IPS DF 4.7 (cell line): Measurements from ENCODE around the gene COL4A2.

Source experiments
- DNase-seq: peaks from one replicate; pipeline ENCODE4 v3.0.0-alpha.2; 2013; ENCODE audit warnings: low spot score; ENCODE audit errors: extremely low read depth

The COL4A2 gene

DNA sequence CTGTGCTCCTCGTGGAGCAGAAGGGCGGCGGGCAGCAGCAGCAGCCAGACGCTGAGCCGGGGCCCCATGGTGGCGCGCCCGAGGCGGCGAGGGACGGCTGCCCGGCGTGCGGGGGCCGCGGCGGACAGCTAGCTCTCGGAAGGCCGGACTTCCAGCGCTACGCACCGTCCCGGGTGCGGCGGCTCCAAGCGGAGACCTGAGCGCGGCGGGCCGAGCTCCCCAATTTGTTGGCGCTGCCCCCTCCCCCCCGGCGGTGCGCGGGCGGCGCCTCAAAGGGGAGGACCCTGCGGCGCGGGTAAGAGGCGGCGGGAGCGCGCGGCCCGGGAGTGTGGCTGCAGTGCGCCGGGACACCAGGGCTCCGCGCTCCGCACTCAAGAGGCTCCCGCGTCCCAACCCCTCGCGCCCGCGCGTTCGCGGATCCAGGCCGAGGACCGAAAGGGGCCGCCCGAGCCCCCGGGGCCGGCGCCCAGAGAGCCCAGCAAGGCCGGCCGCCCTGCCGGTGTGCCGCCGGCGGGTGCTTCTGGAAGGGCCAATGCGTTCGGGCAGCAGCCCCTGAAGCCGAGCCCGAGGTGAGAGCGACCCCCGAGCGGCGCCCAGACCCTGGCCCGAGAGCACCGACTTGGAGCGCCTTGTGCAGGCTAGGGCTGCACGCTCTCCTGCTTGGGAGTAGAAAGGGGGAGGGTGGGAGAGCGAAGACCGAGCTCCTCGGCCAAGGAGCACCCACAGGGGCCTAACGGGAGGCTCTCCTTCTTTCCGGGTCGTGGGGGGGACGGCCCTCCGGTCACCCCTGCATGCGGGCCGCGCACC is at the start of gene COL4A2, which contains the start of gene COL4A1:
TSS of gene COL4A2 (plus strand) at position 325 of the 807 bp plus-strand sequence. CDS start 620 bp downstream, outside the sequence.
TSS of gene COL4A1 (minus strand) at position 198 of the 807 bp plus-strand sequence. CDS start at position 68, 130 bp downstream.
- DNase-seq = no peak

- no peak for DNase-seq
These were observed 49.7 kb upstream of the COL4A2 start for GRCh38 chr13:110257408-110257807.

- DNase-seq = no peak
These were observed 48.0 kb upstream of the COL4A2 start for GRCh38 chr13:110258876-110259631.

DNA sequence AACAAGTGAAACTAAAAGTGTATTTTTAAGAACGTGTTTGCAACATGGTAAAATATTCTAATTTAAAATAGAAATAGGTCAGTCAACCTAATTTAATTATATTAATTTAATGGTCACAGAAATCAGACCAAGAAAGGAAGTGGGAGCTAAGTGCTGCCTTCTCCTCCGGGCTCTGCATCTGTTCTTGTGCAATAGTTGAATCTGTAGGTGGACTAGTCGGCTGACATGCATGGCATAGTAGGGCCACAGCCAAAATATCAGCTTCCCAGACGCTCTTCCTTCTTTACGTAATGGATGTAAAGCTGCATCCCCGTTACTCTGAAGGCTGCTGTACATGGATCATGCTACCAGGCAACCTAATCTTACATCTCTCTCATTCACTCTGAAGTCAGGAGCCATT is 47.4 kb upstream of the COL4A2 start:
- no peak for DNase-seq

DNA sequence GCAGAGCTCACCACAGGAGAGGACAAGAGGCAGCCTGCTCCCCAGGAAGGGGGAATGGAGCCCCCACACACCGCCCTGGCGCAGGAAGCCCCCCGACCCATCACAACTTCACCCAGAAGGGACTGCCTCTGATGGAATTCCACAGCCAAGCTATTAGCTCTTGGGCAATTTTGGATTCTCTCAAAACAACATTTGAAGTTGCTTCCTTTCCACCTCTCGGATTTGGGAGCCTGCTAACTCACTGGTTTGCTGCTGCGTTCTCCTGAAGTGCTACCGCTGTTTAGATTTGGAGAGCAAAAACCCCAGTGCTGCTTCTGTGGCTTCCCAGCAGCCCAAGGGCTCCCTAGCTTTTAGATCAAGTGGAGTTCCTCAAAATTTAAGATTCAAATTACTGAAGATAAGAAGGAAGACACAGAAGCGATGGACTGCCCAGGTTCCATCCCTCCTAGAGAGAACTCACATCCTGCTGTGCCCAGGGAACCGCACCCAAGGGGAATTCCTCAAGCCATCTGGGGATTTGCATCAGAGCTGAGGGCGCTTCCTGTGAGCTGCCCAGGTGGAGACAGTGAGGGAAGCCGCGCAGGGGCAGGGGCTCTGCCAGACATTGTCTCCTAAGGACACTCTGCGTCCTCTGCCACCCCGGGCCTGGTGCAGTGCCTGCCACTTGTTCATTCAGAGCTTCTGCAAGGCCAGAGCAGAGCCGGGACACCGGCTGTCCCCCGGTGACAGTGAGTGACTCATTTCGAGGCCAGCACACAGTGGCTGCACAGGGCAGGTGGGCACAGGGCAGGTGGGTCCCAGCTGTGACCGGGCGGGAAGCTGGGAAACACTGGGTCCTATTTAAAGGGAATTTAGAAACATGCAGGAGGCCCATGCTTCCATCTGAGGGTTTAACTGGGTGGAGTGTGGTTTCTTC is 45.7 kb upstream of the COL4A2 start:
- no peak for DNase-seq

GRCh38 chr13:110262082-110262436 is 45.0 kb upstream of the COL4A2 start:
- no peak for DNase-seq

DNA sequence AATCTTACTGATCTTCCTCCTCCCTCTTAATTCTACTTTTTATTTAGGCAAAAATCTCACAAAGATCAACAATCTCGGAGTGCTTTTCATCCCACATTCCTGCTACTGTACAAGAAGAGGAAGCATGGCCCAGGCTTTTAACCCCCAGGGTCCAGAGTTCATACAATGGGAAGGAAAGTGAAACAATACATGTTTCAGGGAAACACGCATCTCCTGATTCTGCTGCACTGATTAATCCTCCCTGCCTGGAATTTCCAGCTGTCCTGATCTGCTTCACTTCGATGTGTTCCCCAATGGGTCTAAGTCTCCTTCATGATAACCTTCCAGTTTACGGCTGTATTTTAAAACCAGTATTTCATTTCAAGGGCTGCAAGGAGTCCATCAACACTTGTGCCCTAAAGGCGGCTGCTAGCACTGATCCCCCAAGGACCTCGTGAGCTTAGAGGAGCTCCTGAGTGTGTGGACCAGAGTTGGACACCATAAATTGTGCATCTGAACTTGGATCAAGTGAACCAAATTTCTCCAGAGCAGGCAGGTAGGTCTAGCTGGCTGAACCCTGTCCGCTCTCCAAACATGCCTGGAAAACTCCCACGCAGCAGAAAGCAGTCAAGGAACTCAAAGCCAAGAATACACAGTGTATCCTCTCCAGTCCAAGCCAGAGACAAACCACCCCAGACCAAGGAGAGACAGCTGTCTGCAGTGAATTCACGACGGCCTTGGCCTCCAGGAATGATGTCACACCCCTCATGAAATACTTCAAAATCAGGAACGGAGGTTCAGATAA is 44.4 kb upstream of the COL4A2 start:
- no peak for DNase-seq

DNA sequence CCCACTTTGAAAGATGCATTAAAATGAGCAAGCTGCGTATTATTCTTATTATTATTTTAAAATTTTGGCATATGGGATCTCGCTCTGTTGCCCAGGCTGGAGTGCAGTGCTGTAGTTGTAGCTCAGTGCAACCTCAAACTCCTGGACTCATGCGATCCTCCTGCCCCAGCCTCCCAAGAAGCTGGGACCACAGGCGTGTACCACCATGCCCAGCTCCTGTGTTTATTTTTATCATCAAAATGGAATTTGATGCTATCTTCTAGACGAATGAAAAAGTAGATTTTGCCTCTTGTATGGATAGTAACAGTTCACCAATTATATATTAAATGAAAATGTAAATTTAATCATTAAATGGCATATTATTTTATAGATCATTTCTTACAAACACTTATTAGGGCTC is 43.7 kb upstream of the COL4A2 start:
- DNase-seq = no peak

DNA sequence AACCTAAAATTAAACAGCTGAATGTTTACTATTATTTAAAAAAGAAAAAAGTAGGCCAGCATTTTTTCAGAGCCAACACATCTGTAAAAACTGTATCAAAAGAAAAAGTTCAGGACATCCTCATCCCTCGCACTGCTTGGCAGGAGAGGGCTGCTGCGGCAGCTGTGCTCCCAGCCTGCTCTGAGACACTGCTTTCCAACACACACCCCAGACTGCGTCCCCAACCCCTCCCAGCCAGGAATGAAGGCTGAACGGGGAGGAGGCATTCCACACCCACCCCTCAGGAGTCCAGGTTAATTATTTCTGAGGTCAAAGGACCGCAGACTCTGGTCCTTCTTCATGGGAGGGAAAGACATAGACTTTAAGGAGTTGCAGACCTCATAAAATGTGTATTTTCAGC is 43.2 kb upstream of the COL4A2 start:
- no peak for DNase-seq

DNA sequence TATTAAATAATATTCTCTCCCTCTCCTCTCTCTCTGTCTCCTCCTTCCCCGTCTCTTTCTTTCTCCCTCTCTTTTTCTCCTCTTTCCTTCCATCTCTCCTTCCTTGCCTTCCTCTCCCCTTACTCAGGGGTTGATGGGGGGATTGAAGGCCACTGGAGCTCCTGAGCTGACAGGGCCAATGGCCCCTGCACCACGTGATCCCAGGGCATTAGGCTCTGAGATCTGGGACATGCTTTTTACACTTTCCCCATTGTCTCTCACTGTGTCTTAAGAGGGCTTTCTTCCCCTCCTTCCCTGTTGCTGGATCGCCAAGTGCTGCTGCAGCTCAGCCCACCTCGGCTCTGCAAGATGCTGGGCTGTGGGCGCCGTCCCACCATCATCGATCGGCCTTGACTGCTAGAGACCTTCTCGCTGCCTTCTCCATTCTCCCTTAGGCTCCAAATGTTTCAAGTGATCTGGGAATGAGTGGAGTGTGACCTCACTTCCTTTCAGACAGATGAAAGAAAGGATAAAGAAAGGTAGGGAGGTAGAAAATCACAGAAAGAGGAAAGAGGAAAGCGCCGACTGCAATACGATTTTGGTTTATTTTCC is 42.3 kb upstream of the COL4A2 start:
- DNase-seq = no peak

GRCh38 chr13:110265341-110265681 is 41.8 kb upstream of the COL4A2 start:
- DNase-seq = no peak

DNA sequence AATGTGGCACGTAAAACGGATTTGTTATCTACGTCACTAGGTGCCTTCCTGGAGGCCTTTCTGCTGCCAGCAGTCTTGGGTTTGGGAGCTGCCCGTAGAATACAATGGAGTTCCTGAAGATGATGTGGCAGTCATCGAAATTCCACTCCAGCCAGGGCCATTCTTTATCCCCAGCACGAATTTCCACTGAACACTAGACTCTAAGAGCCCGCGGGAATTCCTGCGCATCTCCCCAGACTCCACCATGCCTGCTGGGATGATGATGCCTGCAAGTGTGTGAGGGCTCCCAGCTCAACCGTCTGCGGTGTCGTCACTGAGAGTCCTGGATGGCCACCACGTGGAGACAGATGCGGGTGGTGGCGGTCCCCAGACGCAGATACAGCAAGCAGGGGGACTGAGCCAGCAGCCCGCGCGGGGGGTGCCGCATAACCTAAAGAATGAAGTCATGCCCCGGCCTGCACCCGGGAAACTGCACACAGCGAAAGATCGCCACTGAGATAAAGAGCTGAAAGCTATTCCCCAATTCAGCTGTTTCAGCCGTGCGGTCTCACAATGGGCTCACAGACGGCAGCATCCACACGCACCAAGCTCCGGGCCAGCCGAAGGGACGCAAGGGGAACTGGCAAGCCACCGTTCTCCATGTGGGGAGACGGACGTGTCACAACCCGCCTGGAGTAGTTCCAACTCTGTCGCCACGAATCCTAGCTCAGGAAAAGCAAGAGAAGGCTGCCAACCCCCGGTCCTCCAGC is 41.2 kb upstream of the COL4A2 start:
- no peak for DNase-seq

DNA sequence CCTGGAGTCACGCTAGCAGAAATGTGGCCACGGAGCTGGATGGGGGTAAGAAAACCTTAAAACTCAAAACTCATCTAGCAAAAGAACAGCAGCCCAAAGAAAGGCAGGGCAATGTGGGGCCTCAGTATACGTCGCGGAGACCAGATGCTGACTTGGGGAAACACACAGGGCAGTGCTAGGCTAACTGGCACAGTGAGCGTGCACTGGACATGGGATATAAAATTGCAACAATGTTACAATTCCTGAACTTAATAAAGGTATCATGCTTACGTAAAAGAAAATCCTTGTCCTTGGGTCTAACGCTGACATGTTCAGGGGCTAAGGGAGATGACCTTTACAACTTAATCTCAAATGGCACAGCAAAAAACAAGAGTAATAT is 40.7 kb upstream of the COL4A2 start:
- no peak for DNase-seq

- no peak for DNase-seq
These were observed 40.1 kb upstream of the COL4A2 start for GRCh38 chr13:110266983-110267382.

GRCh38 chr13:110268061-110268460 is 39.0 kb upstream of the COL4A2 start:
- DNase-seq = no peak

DNA sequence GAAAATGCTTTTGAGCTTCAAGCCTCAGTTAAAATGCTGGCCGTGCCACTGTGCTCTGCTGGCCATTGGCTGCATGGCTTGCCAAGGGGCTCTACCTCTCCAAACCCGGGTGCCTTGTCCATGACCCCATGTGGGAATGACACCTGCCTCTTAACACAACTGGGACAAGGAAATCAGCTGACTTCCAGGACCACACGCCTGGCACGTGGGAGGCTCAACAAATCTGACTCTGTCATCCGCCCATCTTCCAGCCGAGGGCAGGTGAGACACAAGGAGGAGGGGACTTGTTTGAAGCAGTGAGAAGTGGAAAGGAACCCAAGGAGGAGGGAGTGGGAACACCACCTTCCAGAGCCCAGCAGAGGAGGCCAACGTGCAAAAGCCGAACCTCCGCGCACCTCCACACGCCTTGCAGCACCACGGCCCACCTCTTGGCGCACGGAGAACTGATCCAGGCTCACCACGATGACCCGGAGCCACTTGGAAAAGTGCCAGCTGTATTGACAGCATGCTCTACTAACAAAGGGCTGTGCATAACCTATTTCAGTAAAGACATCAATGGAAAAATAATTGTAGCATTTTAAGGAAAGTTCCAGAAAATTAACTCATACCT is 38.4 kb upstream of the COL4A2 start:
- DNase-seq = no peak

GRCh38 chr13:110269509-110270185 is 37.4 kb upstream of the COL4A2 start:
- DNase-seq = no peak

- DNase-seq = no peak
These were observed 36.6 kb upstream of the COL4A2 start for GRCh38 chr13:110270507-110270906.

- no peak for DNase-seq
These were observed 35.8 kb upstream of the COL4A2 start for GRCh38 chr13:110271313-110271712.
